NB4 (cell line): Measurements from ENCODE around the gene TRMT2A.

Source experiments
- DNase-seq: peaks from one replicate; pipeline ENCODE4 v3.0.0; 2010; ENCODE audit warnings: low read depth
- H3K4me3 ChIP-seq: one replicate; pipeline ENCODE4 v1.5.1; 2011; ENCODE audit warnings: mild to moderate bottlenecking, low read depth, low read length, moderate library complexity
- CTCF ChIP-seq: IDR thresholded peaks from one replicate; pipeline ENCODE4 v1.5.1; 2012; ENCODE audit warnings: low read depth, low read length
- MAX ChIP-seq: IDR thresholded peaks from 2 replicates; pipeline ENCODE4 v1.6.1; 2011; ENCODE audit warnings: low read depth, low read length
- MYC ChIP-seq: IDR thresholded peaks from 2 replicates; pipeline ENCODE4 v1.6.1; 2011; ENCODE audit warnings: low read depth, low read length
- POLR2A ChIP-seq: IDR thresholded peaks from 2 replicates; pipeline ENCODE4 v1.6.1; 2011; ENCODE audit warnings: mild to moderate bottlenecking; ENCODE audit not compliant: insufficient read length; ENCODE audit errors: extremely low read depth

Gene TRMT2A

GRCh38 chr22:20127318-20127868, 10.4 kb upstream of the TRMT2A start:
- no peak for DNase-seq
- H3K4me3 ChIP-seq: no peak overlapping the region
- TF ChIP-seq POLR2A (no peak), MYC (no peak), MAX (no peak), CTCF (no peak)

- DNase-seq: no peak
- TF ChIP-seq CTCF: no peak
- TF ChIP-seq MYC: no peak
- TF ChIP-seq MAX: no peak
- TF ChIP-seq POLR2A: no peak
- no peak overlapping the region for H3K4me3 ChIP-seq
Observed at GRCh38 chr22:20126284-20127029, 9.4 kb upstream of the TRMT2A start.

GRCh38 chr22:20125201-20126174, 8.5 kb upstream of the TRMT2A start:
- no peak overlapping the region for H3K4me3 ChIP-seq
- no peak for DNase-seq
- TF ChIP-seq MYC: no peak
- no peak for TF ChIP-seq POLR2A
- TF ChIP-seq CTCF: no peak
- TF ChIP-seq MAX: no peak

GRCh38 chr22:20124083-20124787, 7.2 kb upstream of the TRMT2A start:
- no peak overlapping the region for H3K4me3 ChIP-seq
- no peak for DNase-seq
- TF ChIP-seq MYC (no peak), CTCF (no peak)

GRCh38 chr22:20123366-20124082, 6.5 kb upstream of the TRMT2A start:
- TF ChIP-seq MYC (no peak), CTCF (no peak), MAX (no peak)
- no peak overlapping the region for H3K4me3 ChIP-seq
- no peak for DNase-seq
